ENCODE measurements around the gene GJB6. TPM values are rescaled to one million over a fixed set of nuclear protein-coding genes. Genes with fewer than 3 reads are reported as not detected.

GJB6 gene
- total RNA-seq, 2 experiments from 2014 or later, result 19.8 to 26.0 TPM

GRCh38 chr13:20258963-20259288, 26.8 kb upstream of the GJB6 start:
- Mint-ChIP-seq H3K27ac (no peak overlapping the region), H3K9me3 (no peaks in the 10 kb centered on the region), H3K36me3 (ENCODE audit: low read depth) (no peaks in the 10 kb centered on the region), H3K27me3 (no peaks in the 10 kb centered on the region), H3K4me3 (no peak overlapping the region), H3K4me1 (ENCODE audit: low read depth) (no peaks in the 10 kb centered on the region)
- no peak for TF ChIP-seq CTCF (IDR thresholded peaks at IDR 0.05)
- H3K27me3 ChIP-seq (ENCODE audit: control insufficient read depth in 1 of 2, insufficient read depth in 2 of 2, low read length in 2 of 2), result no peaks in the 10 kb centered on the region
- no peaks in the 10 kb centered on the region for H3K36me3 ChIP-seq (ENCODE audit: insufficient read depth, low read length)
- ATAC-seq (ENCODE audit: poor library complexity), result no peak
- ChIA-PET POLR2A (no interaction called here), CTCF (no interaction called here)
- no peak for DNase-seq
- no peak overlapping the region for H3K27ac ChIP-seq (ENCODE audit: low read depth in 1 of 2, low read length in 2 of 2)
- no peak overlapping the region for H3K4me3 ChIP-seq (ENCODE audit: low read length)
- H3K4me1 ChIP-seq (ENCODE audit: insufficient read depth, low read length), result no peaks in the 10 kb centered on the region
- intact Hi-C loops (cut with DNase I, micrococcal nuclease), result no loop called here
- H3K9me3 ChIP-seq (ENCODE audit: control insufficient read depth in 1 of 2, insufficient read depth in 1 of 2, low read length in 2 of 2), result no peaks in the 10 kb centered on the region

- H3K4me1 ChIP-seq (ENCODE audit: insufficient read depth, low read length), result no peaks in the 10 kb centered on the region
- Mint-ChIP-seq H3K4me1 (ENCODE audit: low read depth) (no peaks in the 10 kb centered on the region), H3K27me3 (no peaks in the 10 kb centered on the region), H3K36me3 (ENCODE audit: low read depth) (no peaks in the 10 kb centered on the region), H3K4me3 (no peak overlapping the region), H3K9me3 (no peaks in the 10 kb centered on the region), H3K27ac (no peak overlapping the region)
- H3K9me3 ChIP-seq (ENCODE audit: control insufficient read depth in 1 of 2, insufficient read depth in 1 of 2, low read length in 2 of 2), result no peaks in the 10 kb centered on the region
- no peak overlapping the region for H3K27ac ChIP-seq (ENCODE audit: low read depth in 1 of 2, low read length in 2 of 2)
- ChIA-PET CTCF (no interaction called here), POLR2A (no interaction called here)
- DNase-seq, result no peak
- no peaks in the 10 kb centered on the region for H3K36me3 ChIP-seq (ENCODE audit: insufficient read depth, low read length)
- no peaks in the 10 kb centered on the region for H3K27me3 ChIP-seq (ENCODE audit: control insufficient read depth in 1 of 2, insufficient read depth in 2 of 2, low read length in 2 of 2)
- ATAC-seq (ENCODE audit: poor library complexity), result no peak
- intact Hi-C loops (cut with DNase I, micrococcal nuclease), result no loop called here
- H3K4me3 ChIP-seq (ENCODE audit: low read length), result no peak overlapping the region
- no peak for TF ChIP-seq CTCF (IDR thresholded peaks at IDR 0.05)
Measured at GRCh38 chr13:20258208-20258962, 26.3 kb upstream of the GJB6 start.

GRCh38 chr13:20254076-20254475, 22.0 kb upstream of the GJB6 start:
- Mint-ChIP-seq H3K36me3 (ENCODE audit: low read depth) (no peaks in the 10 kb centered on the region), H3K4me1 (ENCODE audit: low read depth) (no peaks in the 10 kb centered on the region), H3K27me3 (peaks cover 3% of the 10 kb centered on the region), H3K27ac (no peak overlapping the region), H3K4me3 (no peak overlapping the region), H3K9me3 (no peaks in the 10 kb centered on the region)
- H3K4me3 ChIP-seq (ENCODE audit: low read length), result no peak overlapping the region
- no peaks in the 10 kb centered on the region for H3K27me3 ChIP-seq (ENCODE audit: control insufficient read depth in 1 of 2, insufficient read depth in 2 of 2, low read length in 2 of 2)
- no peaks in the 10 kb centered on the region for H3K36me3 ChIP-seq (ENCODE audit: insufficient read depth, low read length)
- ChIA-PET POLR2A (no interaction called here), CTCF (no interaction called here)
- no peak for DNase-seq
- TF ChIP-seq CTCF (IDR thresholded peaks at IDR 0.05), result no peak
- no peaks in the 10 kb centered on the region for H3K4me1 ChIP-seq (ENCODE audit: insufficient read depth, low read length)
- no peak for ATAC-seq (ENCODE audit: poor library complexity)
- intact Hi-C loops (cut with DNase I, micrococcal nuclease), result no loop called here
- H3K27ac ChIP-seq (ENCODE audit: low read depth in 1 of 2, low read length in 2 of 2), result no peak overlapping the region
- no peaks in the 10 kb centered on the region for H3K9me3 ChIP-seq (ENCODE audit: control insufficient read depth in 1 of 2, insufficient read depth in 1 of 2, low read length in 2 of 2)

All from CD4-positive, alpha-beta T cell (primary cell).